NCI-H1105 treated with DMSO at 0.1 percent for 48 hours (cell line): Measurements from ENCODE around the gene CD28.
"Not testable (repeated sequence)": the region's sequence is repeated elsewhere in the genome, so short reads cannot be mapped to it uniquely, and the experiment has no call there.

Experiments used
- DNase-seq: peaks from one replicate; lab custom pipeline; 2025; lab: John Stamatoyannopoulos, UW

CD28 gene

GRCh38 chr2:203784710-203785270, 78.4 kb downstream of the CD28 start:
- DNase-seq: not testable (repeated sequence)

GRCh38 chr2:203785391-203786110, 79.1 kb downstream of the CD28 start:
- DNase-seq: not testable (repeated sequence)

- peak; percentile 1 for DNase-seq
These were observed 80.3 kb downstream of the CD28 start for GRCh38 chr2:203786549-203787351.

GRCh38 chr2:203787979-203788378, 81.5 kb downstream of the CD28 start:
- DNase-seq: no peak
